ENCODE results near the gene SH3GL3. TPM values are rescaled to one million over a fixed set of nuclear protein-coding genes. Genes with fewer than 3 reads are reported as not detected.

SH3GL3 gene
- total RNA-seq, 1 experiment from 2014 or later: not detected

DNA sequence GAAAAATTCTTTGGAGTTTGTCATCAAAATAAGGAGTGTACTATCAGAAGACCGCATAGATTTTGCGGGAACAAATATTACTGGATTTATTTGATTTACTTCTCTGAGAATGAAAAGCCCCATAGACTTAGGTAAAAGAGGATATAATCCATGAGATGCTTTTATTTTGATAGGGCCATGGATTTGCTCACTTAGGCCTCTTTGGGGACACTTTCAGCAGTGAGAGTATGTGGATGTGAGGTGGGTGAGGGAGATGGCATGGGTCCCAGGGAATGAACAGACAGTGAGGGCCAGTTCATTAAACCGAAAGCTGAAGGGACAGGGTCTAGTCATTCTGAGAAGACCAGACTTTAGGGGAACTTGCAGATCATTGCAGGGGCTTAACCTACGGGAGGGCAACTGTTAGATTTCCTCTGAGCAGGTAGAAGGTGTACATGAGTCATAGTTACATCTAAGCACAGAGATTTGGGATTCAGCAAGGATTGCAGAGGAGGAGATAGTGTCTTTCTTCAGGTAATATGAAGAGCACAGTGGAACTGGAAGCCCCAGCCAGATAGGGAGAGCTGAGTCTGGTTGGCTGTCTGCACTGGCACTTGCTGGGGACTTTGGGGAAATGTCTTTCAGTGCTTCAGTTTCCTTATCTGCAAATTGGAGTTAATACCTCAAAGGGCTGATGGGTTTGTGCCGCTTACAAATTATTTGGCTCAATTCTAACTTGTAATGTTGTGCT, 30.8 kb downstream of the SH3GL3 start:
- H3K4me2 ChIP-seq (ENCODE audit: low read depth, low read length, poor library complexity, severe bottlenecking): no peak overlapping the region
- DNase-seq: no peak
- no peak overlapping the region for H3K27ac ChIP-seq (ENCODE audit: low read length)
- no peaks in the 10 kb centered on the region for H3K79me2 ChIP-seq (ENCODE audit: low read length)
- H3K27me3 ChIP-seq (ENCODE audit: low read length): no peaks in the 10 kb centered on the region
- no peaks in the 10 kb centered on the region for H3K9me2 ChIP-seq (replicated peaks; ENCODE audit: insufficient read depth, low read length)
- H3K36me3 ChIP-seq (ENCODE audit: insufficient read depth, low read length): no peaks in the 10 kb centered on the region
- H3K9me3 ChIP-seq (ENCODE audit: low read length): no peaks in the 10 kb centered on the region
- H2AFZ ChIP-seq (ENCODE audit: low read length): no peak overlapping the region
- no peak overlapping the region for H3K4me3 ChIP-seq (ENCODE audit: low read length)
- no peaks in the 10 kb centered on the region for H3K4me1 ChIP-seq (ENCODE audit: low read length)
- H3K9ac ChIP-seq (ENCODE audit: low read length): no peak overlapping the region
- no peaks in the 10 kb centered on the region for H4K20me1 ChIP-seq (ENCODE audit: insufficient read depth, low read depth, low read length)

DNA sequence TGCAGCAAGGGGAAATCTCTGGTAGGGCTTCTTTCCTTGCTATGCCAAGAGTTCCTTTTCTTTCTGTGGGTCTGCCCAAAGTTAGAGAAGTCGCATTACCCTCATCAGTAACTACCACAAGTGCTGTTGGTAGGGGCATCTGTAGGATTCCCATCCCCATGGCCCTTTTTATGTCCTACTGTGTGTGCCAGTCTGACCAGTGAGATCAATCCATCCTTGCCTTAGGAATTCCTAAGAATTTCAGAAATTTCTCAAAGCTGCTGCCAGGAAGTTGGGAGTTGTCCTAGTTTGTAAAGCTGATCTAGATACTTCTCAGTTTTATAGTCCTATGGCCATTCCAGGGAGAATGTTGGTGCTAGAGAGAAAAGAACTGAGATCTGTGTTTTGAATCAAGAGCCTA, 36.5 kb downstream of the SH3GL3 start:
- DNase-seq: no peak
- Histone ChIP-seq H3K9ac (ENCODE audit: low read length) (no peak overlapping the region), H3K4me3 (ENCODE audit: low read length) (no peak overlapping the region), H3K36me3 (ENCODE audit: insufficient read depth, low read length) (no peaks in the 10 kb centered on the region), H3K4me1 (ENCODE audit: low read length) (no peaks in the 10 kb centered on the region), H3K79me2 (ENCODE audit: low read length) (no peaks in the 10 kb centered on the region), H3K27me3 (ENCODE audit: low read length) (no peaks in the 10 kb centered on the region; the same call in 1 of the 2 replicates), H2AFZ (ENCODE audit: low read length) (no peak overlapping the region), H3K27ac (ENCODE audit: low read length) (no peak overlapping the region), H4K20me1 (ENCODE audit: insufficient read depth, low read depth, low read length) (no peaks in the 10 kb centered on the region), H3K4me2 (ENCODE audit: low read depth, low read length, poor library complexity, severe bottlenecking) (no peak overlapping the region), H3K9me3 (ENCODE audit: low read length) (peaks cover 4% of the 10 kb centered on the region; the same call in 1 of the 2 replicates), H3K9me2 (replicated peaks; ENCODE audit: insufficient read depth, low read length) (no peaks in the 10 kb centered on the region)

DNA sequence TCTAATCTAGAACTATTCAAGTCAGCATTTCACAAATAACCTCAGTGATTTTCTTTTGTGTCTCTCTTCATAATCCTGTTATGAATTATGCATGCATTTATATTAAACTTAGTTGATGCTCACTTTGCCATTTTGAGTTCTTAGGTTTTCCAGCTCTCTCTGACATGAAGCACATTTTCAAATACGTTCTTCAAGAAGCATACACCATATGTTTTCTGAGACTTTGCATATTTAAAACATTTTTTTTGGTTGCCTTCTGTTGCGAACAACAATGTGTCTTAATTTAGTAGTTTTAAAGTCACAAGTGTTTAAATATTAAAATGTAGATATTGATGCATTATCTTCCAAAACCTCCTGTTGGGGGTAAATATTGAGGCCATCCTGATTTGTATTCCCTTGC, 37.5 kb downstream of the SH3GL3 start:
- Histone ChIP-seq H3K9ac (ENCODE audit: low read length) (no peak overlapping the region), H3K27me3 (ENCODE audit: low read length) (no peaks in the 10 kb centered on the region; the same call in 1 of the 2 replicates), H3K27ac (ENCODE audit: low read length) (no peak overlapping the region), H4K20me1 (ENCODE audit: insufficient read depth, low read depth, low read length) (no peaks in the 10 kb centered on the region), H3K36me3 (ENCODE audit: insufficient read depth, low read length) (no peaks in the 10 kb centered on the region), H3K9me2 (replicated peaks; ENCODE audit: insufficient read depth, low read length) (no peaks in the 10 kb centered on the region), H3K4me1 (ENCODE audit: low read length) (no peaks in the 10 kb centered on the region), H2AFZ (ENCODE audit: low read length) (no peak overlapping the region), H3K4me3 (ENCODE audit: low read length) (no peak overlapping the region), H3K79me2 (ENCODE audit: low read length) (no peaks in the 10 kb centered on the region), H3K4me2 (ENCODE audit: low read depth, low read length, poor library complexity, severe bottlenecking) (no peak overlapping the region), H3K9me3 (ENCODE audit: low read length) (peaks cover 4% of the 10 kb centered on the region; the same call in 1 of the 2 replicates)
- DNase-seq: no peak

DNA sequence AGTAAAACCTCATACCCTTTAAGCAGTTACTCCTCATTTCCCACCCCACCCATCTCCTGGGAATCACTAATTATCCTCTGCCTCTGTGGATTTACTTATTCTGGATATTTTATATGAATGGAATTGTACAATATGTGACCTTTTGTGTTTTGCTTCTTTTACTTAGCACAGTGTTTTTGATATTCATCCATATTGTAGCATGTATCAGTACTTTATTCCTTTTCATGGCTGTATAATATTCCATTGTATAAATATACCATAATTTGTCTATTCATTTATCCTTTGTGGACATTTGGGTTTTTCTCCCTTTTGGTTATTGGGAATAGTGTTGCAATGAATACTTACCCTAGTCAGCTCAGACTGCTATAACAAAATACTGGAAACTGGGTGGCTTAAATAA, 39.2 kb downstream of the SH3GL3 start:
- H3K4me2 ChIP-seq (ENCODE audit: low read depth, low read length, poor library complexity, severe bottlenecking): no peak overlapping the region
- no peak overlapping the region for H3K27ac ChIP-seq (ENCODE audit: low read length)
- no peak overlapping the region for H2AFZ ChIP-seq (ENCODE audit: low read length)
- H3K27me3 ChIP-seq (ENCODE audit: low read length): no peaks in the 10 kb centered on the region; the same call in 1 of the 2 replicates
- H3K9me3 ChIP-seq (ENCODE audit: low read length): peaks cover 4% of the 10 kb centered on the region; the same call in 1 of the 2 replicates
- no peak overlapping the region for H3K4me3 ChIP-seq (ENCODE audit: low read length)
- H3K9ac ChIP-seq (ENCODE audit: low read length): no peak overlapping the region
- H3K9me2 ChIP-seq (replicated peaks; ENCODE audit: insufficient read depth, low read length): no peaks in the 10 kb centered on the region
- no peaks in the 10 kb centered on the region for H3K4me1 ChIP-seq (ENCODE audit: low read length)
- no peaks in the 10 kb centered on the region for H3K79me2 ChIP-seq (ENCODE audit: low read length)
- H4K20me1 ChIP-seq (ENCODE audit: insufficient read depth, low read depth, low read length): no peaks in the 10 kb centered on the region
- H3K36me3 ChIP-seq (ENCODE audit: insufficient read depth, low read length): no peaks in the 10 kb centered on the region
- DNase-seq: no peak

DNA sequence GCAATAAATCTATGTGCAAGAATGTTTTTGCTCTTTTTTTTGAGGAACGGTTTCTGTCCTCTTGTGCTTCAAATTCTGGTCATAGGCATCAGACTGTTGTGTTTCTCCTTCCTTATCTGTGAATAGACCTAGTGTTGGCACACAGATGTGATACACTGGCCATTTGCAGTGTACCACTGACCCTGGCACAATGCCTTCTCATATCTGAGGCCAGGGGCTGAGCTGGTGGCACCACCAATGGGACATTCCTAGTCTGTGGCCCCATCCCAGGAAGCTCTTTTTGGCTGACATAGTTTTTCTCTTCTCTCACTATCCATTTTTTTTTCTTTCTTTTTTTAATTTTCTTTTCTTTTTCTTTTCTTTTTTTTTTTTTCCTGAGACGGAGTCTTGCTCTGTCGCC, 40.4 kb downstream of the SH3GL3 start:
- no peaks in the 10 kb centered on the region for H3K36me3 ChIP-seq (ENCODE audit: insufficient read depth, low read length)
- H3K27me3 ChIP-seq (ENCODE audit: low read length): no peaks in the 10 kb centered on the region; the same call in 1 of the 2 replicates
- H3K27ac ChIP-seq (ENCODE audit: low read length): no peak overlapping the region
- H3K4me1 ChIP-seq (ENCODE audit: low read length): no peaks in the 10 kb centered on the region
- no peak overlapping the region for H3K4me2 ChIP-seq (ENCODE audit: low read depth, low read length, poor library complexity, severe bottlenecking)
- H3K79me2 ChIP-seq (ENCODE audit: low read length): no peaks in the 10 kb centered on the region
- no peaks in the 10 kb centered on the region for H3K9me2 ChIP-seq (replicated peaks; ENCODE audit: insufficient read depth, low read length)
- H3K4me3 ChIP-seq (ENCODE audit: low read length): no peak overlapping the region
- H2AFZ ChIP-seq (ENCODE audit: low read length): no peak overlapping the region
- H3K9me3 ChIP-seq (ENCODE audit: low read length): peaks cover 4% of the 10 kb centered on the region; the same call in 1 of the 2 replicates
- DNase-seq: no peak
- no peaks in the 10 kb centered on the region for H4K20me1 ChIP-seq (ENCODE audit: insufficient read depth, low read depth, low read length)
- no peak overlapping the region for H3K9ac ChIP-seq (ENCODE audit: low read length)

DNA sequence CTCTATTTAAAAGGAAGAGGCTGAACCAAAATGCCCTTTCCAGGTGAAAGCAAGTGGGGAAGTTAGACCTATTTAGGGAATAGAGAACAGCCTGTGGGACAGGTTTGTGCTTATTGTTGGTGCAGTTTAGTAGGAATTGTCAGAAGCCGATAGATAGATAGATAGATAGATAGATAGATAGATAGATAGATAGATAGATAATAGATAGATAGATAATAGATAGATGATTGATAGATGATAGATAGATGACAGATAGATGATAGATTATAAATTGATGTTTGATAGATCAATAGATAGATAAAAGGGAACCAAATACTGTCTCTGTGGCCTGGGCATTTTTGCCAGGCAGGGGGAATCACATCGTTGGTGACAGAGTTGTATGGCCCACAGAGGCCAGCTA, 42.5 kb downstream of the SH3GL3 start:
- no peak overlapping the region for H3K27ac ChIP-seq (ENCODE audit: low read length)
- H2AFZ ChIP-seq (ENCODE audit: low read length): no peak overlapping the region
- no peak for DNase-seq
- H3K36me3 ChIP-seq (ENCODE audit: insufficient read depth, low read length): no peaks in the 10 kb centered on the region
- H3K9me3 ChIP-seq (ENCODE audit: low read length): peaks cover 4% of the 10 kb centered on the region; the same call in 1 of the 2 replicates
- no peaks in the 10 kb centered on the region for H3K79me2 ChIP-seq (ENCODE audit: low read length)
- no peaks in the 10 kb centered on the region for H3K9me2 ChIP-seq (replicated peaks; ENCODE audit: insufficient read depth, low read length)
- H3K4me3 ChIP-seq (ENCODE audit: low read length): no peak overlapping the region
- H3K9ac ChIP-seq (ENCODE audit: low read length): no peak overlapping the region
- no peaks in the 10 kb centered on the region for H3K4me1 ChIP-seq (ENCODE audit: low read length)
- H4K20me1 ChIP-seq (ENCODE audit: insufficient read depth, low read depth, low read length): no peaks in the 10 kb centered on the region
- no peaks in the 10 kb centered on the region; the same call in 1 of the 2 replicates for H3K27me3 ChIP-seq (ENCODE audit: low read length)
- H3K4me2 ChIP-seq (ENCODE audit: low read depth, low read length, poor library complexity, severe bottlenecking): no peak overlapping the region

DNA sequence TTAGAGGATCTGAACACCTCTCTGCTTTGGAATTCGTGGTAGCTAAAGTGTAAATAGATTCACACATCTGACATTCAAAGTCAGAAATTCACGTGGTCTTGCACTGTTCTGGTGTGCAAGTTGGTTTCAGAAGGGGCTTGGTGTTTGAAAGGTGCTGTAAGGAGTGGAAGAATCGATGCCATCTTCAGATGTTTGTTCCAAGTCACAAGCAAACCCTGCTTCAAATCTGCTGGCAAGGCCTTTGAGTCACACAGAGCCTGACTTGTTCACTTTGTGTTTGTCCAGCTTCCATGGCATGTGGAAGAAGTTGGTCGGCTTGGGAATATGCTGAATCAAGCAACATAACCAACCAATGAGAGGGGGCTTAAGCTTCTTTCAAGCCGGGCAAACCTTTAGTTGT, 44.3 kb downstream of the SH3GL3 start:
- Histone ChIP-seq H2AFZ (ENCODE audit: low read length) (no peak overlapping the region), H3K27ac (ENCODE audit: low read length) (no peak overlapping the region), H3K4me3 (ENCODE audit: low read length) (no peak overlapping the region), H3K4me1 (ENCODE audit: low read length) (no peaks in the 10 kb centered on the region), H3K27me3 (ENCODE audit: low read length) (no peaks in the 10 kb centered on the region), H3K79me2 (ENCODE audit: low read length) (no peaks in the 10 kb centered on the region), H4K20me1 (ENCODE audit: insufficient read depth, low read depth, low read length) (no peaks in the 10 kb centered on the region), H3K9ac (ENCODE audit: low read length) (no peak overlapping the region), H3K36me3 (ENCODE audit: insufficient read depth, low read length) (no peaks in the 10 kb centered on the region), H3K9me2 (replicated peaks; ENCODE audit: insufficient read depth, low read length) (no peaks in the 10 kb centered on the region), H3K4me2 (ENCODE audit: low read depth, low read length, poor library complexity, severe bottlenecking) (no peak overlapping the region), H3K9me3 (ENCODE audit: low read length) (no peaks in the 10 kb centered on the region)
- no peak for DNase-seq

DNA sequence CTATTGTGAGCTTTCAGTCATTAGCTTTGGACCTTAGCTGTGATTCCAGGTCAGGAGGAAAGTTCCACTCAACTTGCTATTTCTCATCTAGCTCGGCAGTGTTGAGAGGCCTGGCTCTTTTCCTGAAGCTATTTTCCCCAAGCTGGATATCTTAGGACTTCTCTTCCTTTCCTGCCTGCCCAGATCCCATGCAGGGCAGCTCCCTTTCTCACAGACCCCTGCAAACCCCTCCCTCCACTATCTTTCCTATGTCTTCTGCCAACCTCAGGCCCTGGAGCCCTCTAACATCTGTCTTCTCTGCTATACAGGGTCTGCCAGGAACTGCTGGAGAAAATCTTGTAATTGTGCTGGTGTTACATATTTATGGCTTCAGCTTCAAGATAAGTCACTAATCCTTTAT, 49.6 kb downstream of the SH3GL3 start:
- no peaks in the 10 kb centered on the region for H4K20me1 ChIP-seq (ENCODE audit: insufficient read depth, low read depth, low read length)
- H3K4me1 ChIP-seq (ENCODE audit: low read length): no peaks in the 10 kb centered on the region
- H3K9me2 ChIP-seq (replicated peaks; ENCODE audit: insufficient read depth, low read length): no peaks in the 10 kb centered on the region
- no peak for DNase-seq
- no peak overlapping the region for H3K4me3 ChIP-seq (ENCODE audit: low read length)
- H3K4me2 ChIP-seq (ENCODE audit: low read depth, low read length, poor library complexity, severe bottlenecking): no peak overlapping the region
- H3K27me3 ChIP-seq (ENCODE audit: low read length): no peaks in the 10 kb centered on the region
- H3K27ac ChIP-seq (ENCODE audit: low read length): no peak overlapping the region
- H3K79me2 ChIP-seq (ENCODE audit: low read length): no peaks in the 10 kb centered on the region
- no peak overlapping the region for H3K9ac ChIP-seq (ENCODE audit: low read length)
- no peak overlapping the region for H2AFZ ChIP-seq (ENCODE audit: low read length)
- H3K9me3 ChIP-seq (ENCODE audit: low read length): no peaks in the 10 kb centered on the region
- H3K36me3 ChIP-seq (ENCODE audit: insufficient read depth, low read length): no peaks in the 10 kb centered on the region

Measured in Karpas-422 (cell line).